Parathyroid adenoma (tissue), 2 donors: ENCODE measurements around the gene AATF.
A peak's percentile ranks its signal among the peaks of the same experiment; 100 is the strongest.

ENCODE experiments used
- H2AFZ ChIP-seq: fragments of 300-600 bp; sonication (generic); one replicate; pipeline ENCODE4 v1.7.0; 2017; ENCODE audit warnings: antibody characterized with exemption, mild to moderate bottlenecking
- H3K27ac ChIP-seq: fragments of 300-600 bp; sonication (generic); one replicate; pipeline ENCODE4 v1.7.0; 2017
- H3K27me3 ChIP-seq: fragments of 300-600 bp; sonication (generic); one replicate; pipeline ENCODE4 v1.7.0; 2017; ENCODE audit warnings: low read length; ENCODE audit not compliant: control insufficient read depth, insufficient read depth
- H3K36me3 ChIP-seq: fragments of 300-600 bp; sonication (generic); one replicate; pipeline ENCODE4 v1.7.0; 2017; ENCODE audit warnings: low read length; ENCODE audit not compliant: control insufficient read depth, insufficient read depth
- H3K4me1 ChIP-seq: fragments of 300-600 bp; sonication (generic); one replicate; pipeline ENCODE4 v1.7.0; 2017; ENCODE audit warnings: control low read depth
- H3K4me2 ChIP-seq: fragments of 300-600 bp; sonication (generic); one replicate; pipeline ENCODE4 v1.7.0; 2017; ENCODE audit warnings: low read length
- H3K4me3 ChIP-seq: fragments of 300-600 bp; sonication (generic); one replicate; pipeline ENCODE4 v1.7.0; 2017; ENCODE audit warnings: low read depth, low read length
- H3K79me2 ChIP-seq: fragments of 300-600 bp; sonication (generic); one replicate; pipeline ENCODE4 v1.7.0; 2017; ENCODE audit warnings: control low read depth
- H3K9ac ChIP-seq: fragments of 300-600 bp; sonication (generic); one replicate; pipeline ENCODE4 v1.7.0; 2017; ENCODE audit warnings: mild to moderate bottlenecking
- H3K9me3 ChIP-seq: fragments of 300-600 bp; sonication (generic); one replicate; pipeline ENCODE4 v1.7.0; 2017; ENCODE audit warnings: low read length; ENCODE audit not compliant: control insufficient read depth
- TF ChIP-seq, protein P1 (sequence below): fragments of 300-600 bp; sonication (generic); IDR thresholded peaks from one replicate; pipeline ENCODE4 v1.7.0; 2017; ENCODE audit warnings: antibody characterized with exemption, mild to moderate bottlenecking
- donor health status: primary hyperparathyroidism.

AATF gene

DNA sequence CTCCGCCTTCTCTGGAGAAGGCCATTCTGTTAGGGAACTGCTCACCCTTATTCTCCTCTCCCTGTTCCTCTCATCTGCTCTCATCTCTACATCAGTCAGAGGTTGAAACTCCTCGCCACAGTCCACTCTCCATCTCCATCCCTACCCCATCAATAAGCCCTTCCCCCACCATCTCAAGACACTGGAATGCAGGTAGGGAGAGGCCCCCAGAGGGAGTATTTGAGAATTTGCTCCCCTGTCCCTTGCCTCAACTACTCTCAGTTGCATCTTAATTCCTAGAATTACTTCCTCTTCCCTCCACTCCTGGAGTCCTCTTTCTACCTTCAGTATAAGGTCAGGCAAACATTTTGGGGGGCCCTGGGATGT is 2.0 kb upstream of the AATF start:
- no peaks in the 10 kb centered on the region for H3K4me1 ChIP-seq
- no peak overlapping the region for H3K4me2 ChIP-seq
- H3K4me3 ChIP-seq = no peak overlapping the region
- H3K27me3 ChIP-seq = peaks cover 14% of the 10 kb centered on the region
- H3K9me3 ChIP-seq = no peaks in the 10 kb centered on the region
- H3K79me2 ChIP-seq = no peaks in the 10 kb centered on the region
- H3K9ac ChIP-seq = no peak overlapping the region
- no peak overlapping the region for H2AFZ ChIP-seq
- H3K27ac ChIP-seq = no peak overlapping the region
- no peaks in the 10 kb centered on the region for H3K36me3 ChIP-seq
- TF ChIP-seq, protein P1, sequence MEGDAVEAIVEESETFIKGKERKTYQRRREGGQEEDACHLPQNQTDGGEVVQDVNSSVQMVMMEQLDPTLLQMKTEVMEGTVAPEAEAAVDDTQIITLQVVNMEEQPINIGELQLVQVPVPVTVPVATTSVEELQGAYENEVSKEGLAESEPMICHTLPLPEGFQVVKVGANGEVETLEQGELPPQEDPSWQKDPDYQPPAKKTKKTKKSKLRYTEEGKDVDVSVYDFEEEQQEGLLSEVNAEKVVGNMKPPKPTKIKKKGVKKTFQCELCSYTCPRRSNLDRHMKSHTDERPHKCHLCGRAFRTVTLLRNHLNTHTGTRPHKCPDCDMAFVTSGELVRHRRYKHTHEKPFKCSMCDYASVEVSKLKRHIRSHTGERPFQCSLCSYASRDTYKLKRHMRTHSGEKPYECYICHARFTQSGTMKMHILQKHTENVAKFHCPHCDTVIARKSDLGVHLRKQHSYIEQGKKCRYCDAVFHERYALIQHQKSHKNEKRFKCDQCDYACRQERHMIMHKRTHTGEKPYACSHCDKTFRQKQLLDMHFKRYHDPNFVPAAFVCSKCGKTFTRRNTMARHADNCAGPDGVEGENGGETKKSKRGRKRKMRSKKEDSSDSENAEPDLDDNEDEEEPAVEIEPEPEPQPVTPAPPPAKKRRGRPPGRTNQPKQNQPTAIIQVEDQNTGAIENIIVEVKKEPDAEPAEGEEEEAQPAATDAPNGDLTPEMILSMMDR = no peak

DNA sequence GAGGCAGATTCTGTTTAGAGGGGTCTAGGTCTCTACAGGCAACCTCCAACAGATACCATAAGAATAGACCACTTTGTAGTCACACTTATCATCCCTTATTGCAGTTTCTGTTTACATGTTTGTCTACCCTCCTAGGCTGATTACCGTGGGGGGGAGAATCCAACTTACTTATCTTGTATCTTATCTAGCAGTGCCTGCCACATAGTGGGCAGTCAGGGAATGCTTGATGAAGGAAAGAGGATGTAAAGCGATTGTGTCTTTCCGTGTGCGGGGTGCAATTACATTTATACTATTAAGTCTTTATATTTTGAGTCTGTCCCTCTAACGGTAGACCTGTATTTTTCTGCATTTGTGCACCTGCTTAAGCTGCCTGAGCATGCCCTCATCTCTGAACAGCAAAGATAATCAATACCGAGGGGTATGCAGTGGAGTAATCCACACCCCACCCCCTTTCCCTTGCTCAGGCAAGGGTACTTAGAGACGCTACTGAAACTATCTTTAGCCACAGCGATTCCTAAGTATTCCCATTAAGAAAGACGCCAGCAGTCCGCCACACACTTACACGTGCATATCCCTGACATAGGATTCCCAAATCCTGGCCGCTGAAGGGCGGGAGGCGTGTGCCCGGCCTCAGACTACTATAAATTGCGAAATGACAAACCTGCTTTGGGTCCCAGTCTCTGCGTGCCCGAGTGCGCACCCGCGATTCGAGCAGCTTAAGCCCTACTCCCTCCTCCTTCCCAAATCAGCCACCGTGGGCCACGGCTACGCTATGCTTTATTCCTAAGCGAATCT is 635 bp upstream of the AATF start:
- H2AFZ ChIP-seq = peak overlapping the region; percentile 95
- peaks cover 11% of the 10 kb centered on the region for H3K27me3 ChIP-seq
- TF ChIP-seq, protein P1 = no peak
- peak overlapping the region; percentile 78 for H3K27ac ChIP-seq
- no peaks in the 10 kb centered on the region for H3K4me1 ChIP-seq
- H3K9ac ChIP-seq = no peak overlapping the region
- H3K79me2 ChIP-seq = no peaks in the 10 kb centered on the region
- H3K4me2 ChIP-seq = peak overlapping the region; percentile 90
- peak overlapping the region; percentile 82 for H3K4me3 ChIP-seq
- no peaks in the 10 kb centered on the region for H3K36me3 ChIP-seq
- H3K9me3 ChIP-seq = no peaks in the 10 kb centered on the region

DNA sequence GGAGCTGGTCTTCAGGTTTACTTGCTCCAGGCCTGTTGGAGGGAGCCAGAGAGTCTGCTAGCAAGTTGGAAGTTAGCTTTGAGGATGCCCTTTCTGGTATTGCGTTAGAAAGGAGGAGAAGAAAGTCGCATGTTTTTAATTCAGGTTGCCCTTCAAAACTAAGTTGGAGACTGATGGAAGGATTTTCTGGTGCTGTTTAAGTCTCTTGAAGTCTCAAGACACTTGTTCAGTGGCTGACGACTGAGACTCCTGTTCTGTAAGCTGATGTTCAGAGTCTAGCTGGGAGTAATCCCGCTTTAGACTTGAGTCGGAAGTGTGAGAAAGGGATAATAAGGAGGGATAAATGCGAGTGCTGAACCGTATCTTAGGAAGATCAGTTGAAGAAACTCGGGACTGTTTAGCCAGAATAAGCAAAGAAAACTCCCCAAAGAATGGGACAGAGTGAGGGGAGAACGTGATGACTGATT is 740 bp downstream of the AATF start:
- no peaks in the 10 kb centered on the region for H3K4me1 ChIP-seq
- H3K9me3 ChIP-seq = no peaks in the 10 kb centered on the region
- peak overlapping the region; percentile 65 for H3K9ac ChIP-seq
- H3K4me3 ChIP-seq = peak overlapping the region; percentile 82
- TF ChIP-seq, protein P1 = no peak
- H3K27me3 ChIP-seq = peaks cover 11% of the 10 kb centered on the region
- peak overlapping the region; percentile 78 for H3K27ac ChIP-seq
- H3K36me3 ChIP-seq = no peaks in the 10 kb centered on the region
- peak overlapping the region; percentile 95 for H2AFZ ChIP-seq
- peak overlapping the region; percentile 90 for H3K4me2 ChIP-seq
- no peaks in the 10 kb centered on the region for H3K79me2 ChIP-seq

DNA sequence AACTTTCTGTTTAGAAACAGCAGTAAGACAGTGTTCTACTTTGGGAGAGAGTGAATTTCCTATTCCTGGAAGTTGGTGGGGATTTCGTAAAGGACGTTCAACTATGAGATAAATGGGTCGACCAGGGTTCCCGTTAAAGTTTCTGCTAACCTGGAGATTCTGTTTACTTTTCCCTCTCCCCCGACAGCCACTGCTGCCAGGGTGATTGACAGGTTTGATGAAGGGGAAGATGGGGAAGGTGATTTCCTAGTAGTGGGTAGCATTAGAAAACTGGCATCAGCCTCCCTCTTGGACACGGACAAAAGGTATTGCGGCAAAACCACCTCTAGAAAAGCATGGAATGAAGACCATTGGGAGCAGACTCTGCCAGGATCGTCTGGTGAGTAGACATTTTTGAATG is 1.3 kb downstream of the AATF start:
- H3K4me1 ChIP-seq = no peaks in the 10 kb centered on the region
- H3K4me3 ChIP-seq = peak overlapping the region; percentile 82
- TF ChIP-seq, protein P1 = no peak
- no peaks in the 10 kb centered on the region for H3K79me2 ChIP-seq
- H3K27me3 ChIP-seq = peaks cover 11% of the 10 kb centered on the region
- no peak overlapping the region for H2AFZ ChIP-seq
- H3K4me2 ChIP-seq = peak overlapping the region; percentile 90
- H3K9ac ChIP-seq = no peak overlapping the region
- no peak overlapping the region for H3K27ac ChIP-seq
- no peaks in the 10 kb centered on the region for H3K9me3 ChIP-seq
- no peaks in the 10 kb centered on the region for H3K36me3 ChIP-seq
